ENCODE measurements around the gene COL13A1. TPM values are rescaled to one million over a fixed set of nuclear protein-coding genes. Genes with fewer than 3 reads are reported as not detected.

The COL13A1 gene
- total and polyA plus RNA-seq, 2 experiments from 2014 or later, result 5.2 to 8.6 TPM

DNA sequence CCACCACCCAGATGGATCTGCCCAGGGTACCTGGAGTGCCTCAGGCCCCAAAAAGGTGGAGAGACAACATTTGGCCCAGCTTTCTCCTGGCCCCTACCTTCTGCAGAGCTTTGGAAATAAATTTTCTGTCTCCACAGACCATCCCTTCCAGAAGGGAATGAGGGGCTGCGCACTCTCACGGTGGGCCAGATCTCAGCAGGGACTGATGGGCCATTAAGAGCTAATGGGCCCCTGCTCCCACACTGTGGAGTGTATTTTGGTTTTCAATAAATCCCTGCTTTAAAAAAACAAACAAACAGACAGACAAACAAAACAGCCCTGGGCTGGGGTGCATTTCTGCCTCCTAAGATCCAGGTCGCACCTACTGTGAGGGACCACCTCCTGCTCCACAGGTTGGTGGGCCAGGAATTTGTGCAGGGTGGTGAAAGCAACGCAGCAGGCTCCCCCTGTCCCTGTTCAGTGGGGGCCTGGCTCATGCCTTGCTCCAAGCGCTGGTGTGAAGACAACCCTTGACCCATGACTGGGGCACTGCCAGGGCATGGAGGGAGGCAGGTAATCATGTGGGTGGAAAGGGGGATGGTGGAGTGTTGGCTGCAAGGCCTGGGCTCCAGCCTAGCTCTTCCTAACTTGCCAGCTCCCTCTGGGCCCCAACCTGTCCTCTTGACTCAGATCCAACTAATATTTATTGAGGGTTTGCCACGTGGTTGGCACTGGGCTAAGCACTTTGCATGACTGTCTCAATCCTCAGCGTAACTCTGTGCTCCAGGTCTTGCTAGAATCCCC lies 88.5 kb downstream of the COL13A1 start (continued):
- TF ChIP-seq, protein P1, sequence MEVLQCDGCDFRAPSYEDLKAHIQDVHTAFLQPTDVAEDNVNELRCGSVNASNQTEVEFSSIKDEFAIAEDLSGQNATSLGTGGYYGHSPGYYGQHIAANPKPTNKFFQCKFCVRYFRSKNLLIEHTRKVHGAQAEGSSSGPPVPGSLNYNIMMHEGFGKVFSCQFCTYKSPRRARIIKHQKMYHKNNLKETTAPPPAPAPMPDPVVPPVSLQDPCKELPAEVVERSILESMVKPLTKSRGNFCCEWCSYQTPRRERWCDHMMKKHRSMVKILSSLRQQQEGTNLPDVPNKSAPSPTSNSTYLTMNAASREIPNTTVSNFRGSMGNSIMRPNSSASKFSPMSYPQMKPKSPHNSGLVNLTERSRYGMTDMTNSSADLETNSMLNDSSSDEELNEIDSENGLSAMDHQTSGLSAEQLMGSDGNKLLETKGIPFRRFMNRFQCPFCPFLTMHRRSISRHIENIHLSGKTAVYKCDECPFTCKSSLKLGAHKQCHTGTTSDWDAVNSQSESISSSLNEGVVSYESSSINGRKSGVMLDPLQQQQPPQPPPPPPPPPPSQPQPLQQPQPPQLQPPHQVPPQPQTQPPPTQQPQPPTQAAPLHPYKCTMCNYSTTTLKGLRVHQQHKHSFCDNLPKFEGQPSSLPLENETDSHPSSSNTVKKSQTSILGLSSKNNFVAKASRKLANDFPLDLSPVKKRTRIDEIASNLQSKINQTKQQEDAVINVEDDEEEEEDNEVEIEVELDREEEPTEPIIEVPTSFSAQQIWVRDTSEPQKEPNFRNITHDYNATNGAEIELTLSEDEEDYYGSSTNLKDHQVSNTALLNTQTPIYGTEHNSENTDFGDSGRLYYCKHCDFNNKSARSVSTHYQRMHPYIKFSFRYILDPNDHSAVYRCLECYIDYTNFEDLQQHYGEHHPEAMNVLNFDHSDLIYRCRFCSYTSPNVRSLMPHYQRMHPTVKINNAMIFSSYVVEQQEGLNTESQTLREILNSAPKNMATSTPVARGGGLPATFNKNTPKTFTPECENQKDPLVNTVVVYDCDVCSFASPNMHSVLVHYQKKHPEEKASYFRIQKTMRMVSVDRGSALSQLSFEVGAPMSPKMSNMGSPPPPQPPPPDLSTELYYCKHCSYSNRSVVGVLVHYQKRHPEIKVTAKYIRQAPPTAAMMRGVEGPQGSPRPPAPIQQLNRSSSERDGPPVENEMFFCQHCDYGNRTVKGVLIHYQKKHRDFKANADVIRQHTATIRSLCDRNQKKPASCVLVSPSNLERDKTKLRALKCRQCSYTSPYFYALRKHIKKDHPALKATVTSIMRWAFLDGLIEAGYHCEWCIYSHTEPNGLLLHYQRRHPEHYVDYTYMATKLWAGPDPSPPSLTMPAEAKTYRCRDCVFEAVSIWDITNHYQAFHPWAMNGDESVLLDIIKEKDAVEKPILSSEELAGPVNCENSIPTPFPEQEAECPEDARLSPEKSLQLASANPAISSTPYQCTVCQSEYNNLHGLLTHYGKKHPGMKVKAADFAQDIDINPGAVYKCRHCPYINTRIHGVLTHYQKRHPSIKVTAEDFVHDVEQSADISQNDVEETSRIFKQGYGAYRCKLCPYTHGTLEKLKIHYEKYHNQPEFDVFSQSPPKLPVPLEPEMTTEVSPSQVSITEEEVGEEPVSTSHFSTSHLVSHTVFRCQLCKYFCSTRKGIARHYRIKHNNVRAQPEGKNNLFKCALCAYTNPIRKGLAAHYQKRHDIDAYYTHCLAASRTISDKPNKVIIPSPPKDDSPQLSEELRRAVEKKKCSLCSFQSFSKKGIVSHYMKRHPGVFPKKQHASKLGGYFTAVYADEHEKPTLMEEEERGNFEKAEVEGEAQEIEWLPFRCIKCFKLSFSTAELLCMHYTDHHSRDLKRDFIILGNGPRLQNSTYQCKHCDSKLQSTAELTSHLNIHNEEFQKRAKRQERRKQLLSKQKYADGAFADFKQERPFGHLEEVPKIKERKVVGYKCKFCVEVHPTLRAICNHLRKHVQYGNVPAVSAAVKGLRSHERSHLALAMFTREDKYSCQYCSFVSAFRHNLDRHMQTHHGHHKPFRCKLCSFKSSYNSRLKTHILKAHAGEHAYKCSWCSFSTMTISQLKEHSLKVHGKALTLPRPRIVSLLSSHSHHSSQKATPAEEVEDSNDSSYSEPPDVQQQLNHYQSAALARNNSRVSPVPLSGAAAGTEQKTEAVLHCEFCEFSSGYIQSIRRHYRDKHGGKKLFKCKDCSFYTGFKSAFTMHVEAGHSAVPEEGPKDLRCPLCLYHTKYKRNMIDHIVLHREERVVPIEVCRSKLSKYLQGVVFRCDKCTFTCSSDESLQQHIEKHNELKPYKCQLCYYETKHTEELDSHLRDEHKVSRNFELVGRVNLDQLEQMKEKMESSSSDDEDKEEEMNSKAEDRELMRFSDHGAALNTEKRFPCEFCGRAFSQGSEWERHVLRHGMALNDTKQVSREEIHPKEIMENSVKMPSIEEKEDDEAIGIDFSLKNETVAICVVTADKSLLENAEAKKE (CRISPR knock-in tag; IDR thresholded peaks at IDR 0.05), result no peak
- no peak for TF ChIP-seq ZNF331 (CRISPR knock-in tag; IDR thresholded peaks at IDR 0.05; ENCODE audit: low read depth)
- TF ChIP-seq CREB1 (CRISPR knock-in tag; IDR thresholded peaks at IDR 0.05; ENCODE audit: low read depth), result no peak
- TF ChIP-seq EZH2phosphoT487 (IDR thresholded peaks at IDR 0.05; ENCODE audit: unreplicated experiment), result no peak
- no peak for TF ChIP-seq EZH2 (IDR thresholded peaks at IDR 0.05; ENCODE audit: low read depth, unreplicated experiment)
- no peak for TF ChIP-seq STAT1 (IDR thresholded peaks at IDR 0.05; ENCODE audit: unreplicated experiment)
- TF ChIP-seq ZNF114 (CRISPR knock-in tag; IDR thresholded peaks at IDR 0.05), result no peak

DNA sequence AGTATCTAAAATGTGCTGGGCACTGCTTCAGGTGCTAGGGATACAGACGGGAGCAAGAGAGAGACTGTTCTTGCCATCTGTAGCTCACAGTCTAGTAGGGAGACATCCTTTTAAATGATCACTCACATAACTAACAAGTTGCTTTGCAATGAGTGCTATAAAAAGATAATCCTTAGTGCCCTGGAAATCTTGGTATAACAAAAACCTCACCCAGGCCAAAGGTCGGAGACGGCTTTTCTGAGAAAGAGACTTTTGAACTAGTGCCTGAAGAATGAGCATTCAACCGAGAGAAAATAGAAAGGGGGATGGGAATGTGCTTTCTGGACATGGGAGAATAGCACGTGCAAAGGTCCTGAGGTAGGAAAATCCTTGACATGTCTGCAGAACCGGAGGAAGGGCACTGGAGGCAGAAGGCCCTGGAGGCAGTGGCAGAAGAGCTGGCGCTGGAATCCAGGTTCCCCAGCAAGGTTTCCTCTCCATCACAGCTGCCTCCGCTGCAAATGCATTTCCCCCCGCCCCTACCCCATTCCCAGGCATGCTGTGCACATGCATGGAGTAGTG lies 89.4 kb downstream of the COL13A1 start:
- Mint-ChIP-seq H3K4me1 (peaks cover 2% of the 10 kb centered on the region), H3K9me3 (no peaks in the 10 kb centered on the region), H3K27ac (no peak overlapping the region), H3K4me3 (no peak overlapping the region; the same call in 2 of the 3 replicates), H3K27me3 (ENCODE audit: insufficient read depth, low read depth, poor library complexity) (peaks cover 10% of the 10 kb centered on the region), H3K36me3 (ENCODE audit: low read depth) (no peaks in the 10 kb centered on the region; the same call in 2 of the 3 replicates)
- DNase-seq (ENCODE audit: low spot score) (no peak), ATAC-seq (no peak)
- no peak overlapping the region for H2AFZ ChIP-seq
- no peaks in the 10 kb centered on the region for H3K27me3 ChIP-seq (ENCODE audit: insufficient read depth)
- no peaks in the 10 kb centered on the region for H3F3A ChIP-seq (replicated peaks; ENCODE audit: low read depth)
- 0 out of 2 replicates have a peak, but pooled peaks cover 1% of the 10 kb centered on the region for H3K4me1 ChIP-seq (ENCODE audit: insufficient read depth)
- no peaks in the 10 kb centered on the region for H3K9me2 ChIP-seq (ENCODE audit: insufficient read depth)
- H3K27ac ChIP-seq (ENCODE audit: low read depth), result no peak overlapping the region
- no peaks in the 10 kb centered on the region for H4K20me1 ChIP-seq (replicated peaks; ENCODE audit: insufficient read depth)
- H3K79me2 ChIP-seq (replicated peaks; ENCODE audit: insufficient read depth), result no peaks in the 10 kb centered on the region
- no peaks in the 10 kb centered on the region for H3K36me3 ChIP-seq (ENCODE audit: insufficient read depth)
- H3K4me3 ChIP-seq, result no peak overlapping the region
- no peak overlapping the region for H3K4me2 ChIP-seq
- no peak for TF ChIP-seq POLR2AphosphoS5 (IDR thresholded peaks at IDR 0.05; ENCODE audit: low read depth)
- no peak for TF ChIP-seq EZH2 (IDR thresholded peaks at IDR 0.05; ENCODE audit: low read depth, unreplicated experiment)
- TF ChIP-seq ZNF114 (CRISPR knock-in tag; IDR thresholded peaks at IDR 0.05), result no peak
- no peak for TF ChIP-seq ETS1 (IDR thresholded peaks at IDR 0.05)
- no peak for TF ChIP-seq NANOG (IDR thresholded peaks at IDR 0.05; ENCODE audit: borderline replicate concordance)
- TF ChIP-seq ZNF331 (CRISPR knock-in tag; IDR thresholded peaks at IDR 0.05; ENCODE audit: low read depth), result no peak
- TF ChIP-seq STAT1 (IDR thresholded peaks at IDR 0.05; ENCODE audit: unreplicated experiment), result no peak
- no peak for TF ChIP-seq CREB1 (CRISPR knock-in tag; IDR thresholded peaks at IDR 0.05; ENCODE audit: low read depth)
- no peak for TF ChIP-seq EZH2phosphoT487 (IDR thresholded peaks at IDR 0.05; ENCODE audit: unreplicated experiment)
- TF ChIP-seq REST (IDR thresholded peaks at IDR 0.05; ENCODE audit: unreplicated experiment), result no peak
- TF ChIP-seq JUNB (IDR thresholded peaks at IDR 0.05; ENCODE audit: unreplicated experiment), result no peak
